HG03469 (cell line): ENCODE measurements around the gene UBE2J2.

Experiments used
- ATAC-seq: cut with Tn5 transposase; IDR thresholded peaks from one replicate; pipeline ENCODE4 v1.9.1; 2021; ENCODE audit warnings: mild to moderate bottlenecking, moderate library complexity, moderate number of reproducible peaks; ENCODE audit not compliant: unreplicated experiment

Gene UBE2J2

GRCh38 chr1:1215881-1216605 lies 57.6 kb downstream of the UBE2J2 start:
- no peak for ATAC-seq

- no peak for ATAC-seq
Measured at GRCh38 chr1:1215080-1215676, 58.5 kb downstream of the UBE2J2 start.

GRCh38 chr1:1213345-1214265 lies 60.0 kb downstream of the UBE2J2 start, which contains the start of gene TNFRSF4:
Gene TNFRSF4 (minus strand): TSS chr1:1214153. CDS start chr1:1214127, 26 bp downstream.
- no peak for ATAC-seq

GRCh38 chr1:1212780-1213344 lies 60.8 kb downstream of the UBE2J2 start:
- no peak for ATAC-seq

- no peak for ATAC-seq
Measured at GRCh38 chr1:1211541-1212441, 61.9 kb downstream of the UBE2J2 start.

GRCh38 chr1:1210726-1211540 lies 62.7 kb downstream of the UBE2J2 start:
- no peak for ATAC-seq

- no peak for ATAC-seq
Measured at GRCh38 chr1:1208713-1209433, 64.8 kb downstream of the UBE2J2 start.

GRCh38 chr1:1207571-1207892 lies 66.1 kb downstream of the UBE2J2 start:
- no peak for ATAC-seq

- ATAC-seq, result no peak
Measured at GRCh38 chr1:1206966-1207531, 66.6 kb downstream of the UBE2J2 start.

- no peak for ATAC-seq
Measured at GRCh38 chr1:1206376-1206965, 67.2 kb downstream of the UBE2J2 start, which contains the start of gene TNFRSF18. Gene TNFRSF18 (minus strand): TSS chr1:1206592. CDS start chr1:1206571, 21 bp downstream.

- ATAC-seq, result no peak
Measured at GRCh38 chr1:1205769-1206375, 67.8 kb downstream of the UBE2J2 start.

- no peak for ATAC-seq
Measured at GRCh38 chr1:1204998-1205768, 68.5 kb downstream of the UBE2J2 start.

GRCh38 chr1:1204425-1204920 lies 69.2 kb downstream of the UBE2J2 start:
- no peak for ATAC-seq
